SK-N-DZ (cell line): ENCODE results near the gene KIAA1614. TPM values are rescaled to one million over a fixed set of nuclear protein-coding genes. Genes with fewer than 3 reads are reported as not detected.
A peak's percentile ranks its signal among the peaks of the same experiment; 100 is the strongest.

Source experiments
- DNase-seq: peaks from one replicate; pipeline ENCODE4 v3.0.0-alpha.2; 2015; ENCODE audit warnings: low spot score
- polyA plus RNA-seq, 2 experiments: library from polyadenylated mRNA; depleted of rRNA; stranded (reverse); fragments of >200 nt; gene quantifications; 2 replicates each; pipeline ENCODE4 v1.2.3, GENCODE V29; 2014

KIAA1614 gene, protein sequence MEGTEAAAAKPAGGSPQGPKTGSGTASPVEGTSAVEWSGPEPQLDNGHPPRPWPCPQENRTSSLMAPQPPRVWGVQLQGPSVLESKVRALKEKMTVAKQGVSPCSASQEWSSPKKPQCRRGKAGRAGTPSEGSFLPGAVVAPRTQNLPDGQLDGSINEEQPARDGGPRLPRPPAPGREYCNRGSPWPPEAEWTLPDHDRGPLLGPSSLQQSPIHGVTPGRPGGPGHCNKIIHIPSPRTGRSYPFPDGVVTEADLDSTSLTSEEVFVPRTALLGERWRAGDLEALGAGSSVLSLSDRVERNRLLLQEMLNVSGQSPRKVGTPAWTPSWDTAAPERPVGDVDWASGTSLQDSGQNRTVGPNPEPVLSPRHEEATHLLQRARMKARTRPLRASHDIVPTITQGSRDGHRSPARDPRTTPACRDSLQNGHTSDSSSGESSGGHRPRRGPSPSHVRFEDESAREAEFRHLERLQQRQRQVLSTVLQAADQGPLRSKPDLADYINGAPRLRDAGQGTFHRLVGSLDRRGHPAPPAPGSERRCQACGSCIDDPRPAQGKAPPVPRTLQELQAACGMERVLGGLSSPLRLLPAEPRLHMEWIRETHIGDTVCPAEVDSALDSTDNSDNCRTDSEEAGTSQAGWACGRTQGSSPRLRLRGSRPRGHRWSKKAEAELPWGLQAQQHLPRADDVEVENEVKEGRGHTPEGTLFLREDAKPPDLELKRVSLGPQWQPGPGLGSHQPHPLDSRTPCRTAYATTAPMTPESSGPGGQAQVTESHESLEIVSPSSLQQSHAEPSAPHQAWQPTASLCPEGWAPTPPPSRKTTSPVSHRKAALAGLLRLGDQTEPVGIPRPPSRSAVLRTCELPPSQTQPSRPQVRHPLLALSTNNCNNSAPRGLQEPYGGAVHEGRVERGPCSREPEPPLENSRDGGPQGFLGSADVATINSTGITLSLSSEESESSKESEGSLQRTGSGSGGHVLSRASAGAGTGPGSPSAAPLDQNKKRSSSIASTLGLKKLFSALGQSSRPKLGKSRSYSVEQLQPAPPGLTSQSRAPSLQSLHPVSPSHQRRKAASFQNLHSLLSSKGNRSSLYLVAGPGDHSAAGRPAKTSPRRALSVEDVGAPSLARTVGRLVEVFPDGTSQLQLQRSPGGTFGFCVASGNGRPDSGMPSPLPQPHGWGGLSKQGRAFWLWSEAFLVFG
- 1.9 and 2.0 TPM in 2 replicates for polyA plus RNA-seq (2014; cell fraction: cytosol; rRNA removed)
- polyA plus RNA-seq (2014; cell fraction: nucleus; rRNA removed): 1.1 and 1.2 TPM in 2 replicates

DNA sequence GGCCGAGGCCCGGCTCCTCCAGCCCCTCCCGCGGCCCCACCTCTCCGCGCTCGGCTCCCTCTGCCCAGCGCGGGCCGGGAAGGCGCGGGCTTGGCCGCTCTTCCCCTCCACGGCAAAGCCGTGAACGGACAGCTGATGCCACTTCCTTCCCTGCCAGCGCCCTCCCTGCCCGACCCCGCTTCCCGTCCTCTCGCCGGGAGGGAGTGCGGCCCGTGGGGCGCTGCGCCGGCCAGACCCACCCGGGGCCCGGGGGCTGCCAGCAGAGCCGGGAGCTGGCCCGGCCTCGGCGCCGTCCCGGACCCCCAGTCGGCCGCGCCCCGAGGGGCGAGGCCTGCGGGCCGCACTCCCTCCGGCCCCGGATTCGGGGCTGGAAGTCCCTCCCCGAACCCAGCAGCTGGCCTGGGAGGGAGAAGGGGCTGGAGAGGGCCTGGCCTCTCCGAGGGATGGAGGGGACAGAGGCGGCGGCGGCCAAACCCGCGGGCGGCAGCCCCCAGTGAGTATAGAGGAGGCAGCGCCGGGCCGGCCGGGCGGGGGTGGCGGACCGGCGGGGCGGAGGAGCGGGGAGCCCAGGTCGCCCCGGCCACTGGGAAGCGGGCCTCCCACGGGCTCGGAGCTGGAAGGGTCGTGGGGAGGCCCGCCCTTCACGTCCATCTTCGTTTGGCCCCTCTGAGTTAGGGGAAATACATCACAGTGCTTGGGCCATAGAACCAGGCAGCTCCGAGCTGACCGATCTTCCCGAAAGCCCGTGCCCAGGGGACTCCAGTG, at the start of gene KIAA1614:
Gene KIAA1614 (plus strand): TSS at position 97 of the 765 bp plus-strand sequence. CDS start 347 bp downstream, at position 444.
- DNase-seq: no peak

DNA sequence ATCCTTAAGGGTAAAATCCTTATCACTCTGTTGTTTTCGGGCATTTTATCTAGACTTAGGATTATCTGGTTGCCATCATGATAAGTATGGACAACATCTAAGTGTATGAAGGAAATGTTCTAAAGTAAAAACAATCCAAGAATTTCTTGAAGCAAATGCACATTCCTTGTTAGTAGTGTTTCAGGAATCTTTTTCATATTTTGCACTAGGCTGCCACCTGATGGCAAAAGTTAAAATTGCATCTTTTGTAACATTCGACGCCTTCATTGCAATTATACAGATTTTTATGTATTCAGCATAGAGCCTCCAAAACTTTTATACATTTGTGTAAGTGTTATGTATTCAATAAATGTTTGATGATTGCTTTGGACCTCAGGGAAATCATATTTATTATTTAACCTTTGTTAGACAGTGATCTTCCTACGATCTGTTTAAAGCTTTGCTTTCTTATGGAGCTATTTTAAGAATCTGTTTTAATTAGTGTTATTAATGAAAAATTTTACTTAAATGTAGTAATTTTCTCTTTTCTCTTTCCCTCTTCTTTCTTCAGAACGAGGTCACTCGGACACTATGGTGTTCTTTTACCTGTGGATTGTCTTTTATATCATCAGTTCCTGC, 49.4 kb upstream of the KIAA1614 start:
- DNase-seq: peak; percentile 53

DNA sequence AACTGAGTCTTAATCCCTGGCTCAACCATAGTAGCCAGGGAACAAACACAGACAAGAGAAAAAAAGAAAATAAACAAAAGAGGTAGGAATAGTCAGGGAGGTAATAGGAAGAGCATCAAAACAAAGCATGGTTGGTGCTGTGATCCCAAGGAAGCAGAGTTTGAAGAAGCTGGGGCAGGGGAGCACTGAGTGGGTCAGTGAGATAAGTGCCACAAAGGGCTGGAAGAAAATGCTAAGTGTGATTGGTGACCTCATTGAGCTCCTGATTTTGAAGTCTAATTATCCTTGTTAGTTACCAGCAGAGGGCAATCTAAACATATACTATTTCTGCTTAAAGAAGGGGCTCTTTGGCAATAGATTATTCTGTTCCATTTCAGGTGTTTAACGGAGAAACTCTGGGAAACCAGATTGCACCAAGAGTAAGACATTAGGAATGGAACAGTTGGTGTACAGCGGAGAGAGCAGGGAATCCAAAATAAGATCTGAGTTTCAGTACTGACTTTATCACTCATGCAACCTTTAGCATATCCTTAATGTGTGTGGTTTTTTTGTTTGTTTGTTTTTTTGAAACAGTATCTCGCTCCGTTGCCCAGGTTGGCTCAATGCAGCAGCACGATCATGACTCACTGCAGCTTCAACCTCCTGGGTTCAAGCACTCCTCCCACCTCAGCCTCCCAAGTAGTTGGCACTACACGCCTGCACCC, 30.7 kb upstream of the KIAA1614 start:
- peak; percentile 31 for DNase-seq

DNA sequence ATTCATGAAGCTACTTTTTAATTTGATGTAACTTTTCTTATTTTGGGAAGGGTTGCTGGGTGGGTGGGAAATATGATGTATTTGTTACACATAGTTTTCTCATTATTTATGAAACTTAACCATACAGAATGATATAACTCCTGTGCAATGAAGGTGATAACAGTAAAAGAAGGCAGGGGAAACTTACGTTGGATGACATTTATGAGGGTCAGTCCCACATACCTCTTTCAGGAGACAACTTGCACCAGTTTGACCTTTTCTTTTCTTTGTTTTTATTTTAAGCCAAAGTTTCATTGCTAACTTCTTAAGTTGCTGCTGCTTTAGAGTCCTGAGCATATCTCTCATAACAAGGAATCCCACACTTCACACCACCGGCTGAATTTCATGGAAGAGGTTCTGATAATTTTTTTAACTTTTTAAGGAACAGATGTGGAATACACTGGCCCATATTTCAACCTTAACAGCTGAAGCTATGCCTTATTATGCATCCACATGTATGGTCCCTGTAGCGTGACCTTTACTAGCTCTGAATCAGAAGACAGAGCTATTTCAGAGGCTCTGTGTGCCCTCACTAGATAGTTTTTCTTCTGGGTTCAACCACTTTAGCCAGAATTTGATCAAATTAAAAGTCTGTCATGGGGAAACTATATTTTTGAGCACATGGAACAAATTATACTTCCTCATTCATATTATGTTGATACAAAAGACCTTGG, 28.0 kb upstream of the KIAA1614 start:
- no peak for DNase-seq

DNA sequence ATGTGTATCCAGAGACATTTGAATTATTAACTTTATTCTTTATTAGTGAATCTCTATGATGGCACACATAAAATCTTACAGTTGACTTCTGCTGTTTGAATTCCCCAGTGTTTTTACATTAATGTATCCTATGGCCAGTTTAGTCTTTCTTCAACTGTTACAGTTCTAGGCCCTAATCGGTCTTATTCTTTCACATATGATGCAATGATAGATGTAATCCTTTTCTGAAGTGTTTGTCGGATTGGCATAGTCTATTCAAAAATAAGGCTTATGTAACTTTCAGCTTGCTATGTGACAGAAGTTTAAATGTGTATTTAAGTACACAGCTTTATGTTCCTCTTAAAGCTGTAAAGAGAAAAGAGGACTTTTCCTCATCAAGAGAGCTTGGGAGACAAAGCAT, 26.4 kb upstream of the KIAA1614 start:
- no peak for DNase-seq

DNA sequence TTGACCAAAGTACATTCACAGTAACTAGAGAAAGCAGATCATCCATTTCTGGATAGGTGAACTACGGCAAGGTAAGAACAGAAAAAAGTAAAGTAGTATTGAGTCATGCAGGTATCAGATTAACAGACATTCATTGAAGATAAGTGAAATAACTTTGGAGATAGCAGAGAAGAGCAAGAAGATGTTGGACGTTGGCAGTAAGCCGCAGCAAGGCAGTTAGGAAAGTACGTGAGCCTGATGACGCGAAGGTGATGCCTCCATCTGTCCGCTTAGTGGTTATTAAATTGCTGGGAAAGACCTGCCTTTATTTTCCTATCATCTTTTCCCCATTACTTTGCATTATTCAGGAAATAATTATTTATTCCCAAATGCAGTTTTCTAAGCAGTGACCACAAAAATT, 24.9 kb upstream of the KIAA1614 start:
- no peak for DNase-seq

DNA sequence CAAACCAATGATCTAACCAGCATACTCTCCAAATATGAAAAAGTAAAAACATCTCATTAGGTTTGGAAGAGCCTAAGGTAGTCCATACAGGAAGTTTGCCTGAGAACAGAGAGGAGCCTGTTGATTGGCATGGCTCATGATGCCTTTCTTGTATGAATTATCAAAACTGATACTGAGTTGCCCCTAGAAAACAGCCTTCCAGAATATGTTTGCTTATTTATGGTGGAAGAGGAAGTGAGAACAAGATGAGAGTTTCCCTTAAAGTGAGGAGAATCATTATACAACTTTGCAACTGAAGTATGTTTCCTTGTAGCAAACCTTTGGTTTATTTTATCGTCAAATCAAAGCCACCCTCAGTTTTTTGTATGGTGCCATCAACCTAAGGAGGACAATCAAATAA, 23.8 kb upstream of the KIAA1614 start:
- no peak for DNase-seq

DNA sequence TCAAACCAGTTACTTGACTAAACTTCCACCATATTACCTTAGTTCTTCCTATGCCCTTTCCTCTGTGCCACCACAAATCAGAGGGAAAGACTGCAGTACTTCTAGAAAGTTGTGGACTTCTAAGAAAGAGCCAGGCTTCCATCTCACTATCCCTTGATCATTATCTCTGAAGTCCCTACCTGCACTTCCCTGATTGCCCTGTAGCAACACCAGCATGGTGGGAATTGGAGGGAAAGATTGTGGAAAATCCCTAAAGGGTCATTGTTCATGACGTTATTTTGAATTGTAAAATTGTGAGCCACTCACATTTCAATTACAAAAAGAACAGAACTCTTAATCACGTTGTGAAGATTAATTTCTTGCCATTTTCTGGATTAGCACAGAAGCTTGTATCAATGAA, 23.4 kb upstream of the KIAA1614 start:
- no peak for DNase-seq

DNA sequence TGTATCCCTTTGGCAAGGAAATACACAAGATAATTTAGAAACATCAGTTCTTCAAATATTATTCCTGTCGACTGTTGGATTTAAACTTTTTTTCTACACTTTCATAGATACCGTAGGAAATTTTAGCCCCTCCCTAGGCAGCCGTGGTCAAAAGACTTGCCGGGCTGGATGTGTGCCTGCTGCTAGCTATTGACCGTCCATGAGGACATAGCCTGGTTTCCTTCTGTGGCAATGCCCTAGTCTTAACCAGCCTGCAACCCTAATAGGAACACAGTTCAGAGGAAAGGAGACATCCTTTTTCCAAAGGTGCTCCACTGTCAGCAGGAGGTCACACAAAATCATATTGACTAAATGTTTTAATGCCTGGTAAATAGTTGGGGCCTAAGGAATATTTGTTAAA, 20.4 kb upstream of the KIAA1614 start:
- no peak for DNase-seq

DNA sequence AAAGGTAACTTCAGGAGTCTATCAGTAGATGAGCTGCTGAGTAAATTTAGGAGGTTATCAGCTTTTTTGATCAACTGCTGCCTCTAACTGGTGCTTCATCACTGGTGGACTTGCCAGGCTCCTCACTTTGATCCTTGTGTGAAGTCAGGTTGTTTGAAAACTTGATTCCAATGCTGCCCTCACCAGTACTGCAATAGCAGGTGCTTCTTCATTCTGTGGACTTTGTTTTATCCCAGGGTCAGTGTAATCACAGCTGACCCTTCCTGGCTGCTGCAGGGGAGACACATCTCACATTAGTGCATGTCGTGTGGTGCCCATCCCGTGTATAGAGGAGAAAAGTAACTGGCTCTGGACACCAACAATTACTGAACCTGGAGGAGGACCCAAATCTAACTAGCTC, 20.0 kb upstream of the KIAA1614 start:
- DNase-seq: no peak

DNA sequence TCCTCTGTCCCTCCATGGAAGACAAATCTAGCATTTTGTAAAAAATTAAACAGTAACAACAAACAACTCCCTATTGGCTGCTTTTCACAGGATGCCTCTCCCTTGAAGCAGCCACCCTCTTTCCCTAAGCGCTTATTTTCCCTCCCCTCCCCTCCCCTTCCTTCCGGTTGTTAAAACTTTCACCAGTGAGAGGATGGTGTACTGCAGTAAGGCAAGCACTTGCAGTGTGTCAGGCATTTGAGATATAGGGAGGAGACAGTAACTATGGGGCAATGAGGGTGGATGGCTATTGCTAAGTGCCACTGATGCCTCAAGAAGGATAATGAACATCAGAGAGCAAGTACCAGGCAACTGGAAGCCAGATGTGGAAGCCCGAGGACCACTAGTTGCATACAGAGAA, 19.1 kb upstream of the KIAA1614 start:
- no peak for DNase-seq

DNA sequence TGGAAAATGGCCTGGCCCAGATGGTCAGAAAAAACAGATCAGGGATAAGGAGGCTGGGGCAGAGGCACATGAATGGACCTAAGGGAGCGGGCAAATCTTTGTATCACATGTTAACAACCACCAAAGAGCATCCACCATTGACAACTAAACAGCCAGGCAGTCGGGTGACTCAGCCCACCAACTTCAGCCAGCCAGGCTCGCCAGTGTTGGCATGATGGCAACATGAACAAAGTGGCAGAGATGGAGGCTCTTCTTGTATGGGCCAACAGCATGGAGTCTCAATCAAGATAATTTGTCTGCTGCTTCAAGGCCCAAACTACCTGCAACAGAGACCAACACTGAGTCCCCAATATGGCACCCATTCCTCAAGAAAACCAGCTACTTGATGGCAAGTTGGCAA, 16.5 kb upstream of the KIAA1614 start:
- no peak for DNase-seq

DNA sequence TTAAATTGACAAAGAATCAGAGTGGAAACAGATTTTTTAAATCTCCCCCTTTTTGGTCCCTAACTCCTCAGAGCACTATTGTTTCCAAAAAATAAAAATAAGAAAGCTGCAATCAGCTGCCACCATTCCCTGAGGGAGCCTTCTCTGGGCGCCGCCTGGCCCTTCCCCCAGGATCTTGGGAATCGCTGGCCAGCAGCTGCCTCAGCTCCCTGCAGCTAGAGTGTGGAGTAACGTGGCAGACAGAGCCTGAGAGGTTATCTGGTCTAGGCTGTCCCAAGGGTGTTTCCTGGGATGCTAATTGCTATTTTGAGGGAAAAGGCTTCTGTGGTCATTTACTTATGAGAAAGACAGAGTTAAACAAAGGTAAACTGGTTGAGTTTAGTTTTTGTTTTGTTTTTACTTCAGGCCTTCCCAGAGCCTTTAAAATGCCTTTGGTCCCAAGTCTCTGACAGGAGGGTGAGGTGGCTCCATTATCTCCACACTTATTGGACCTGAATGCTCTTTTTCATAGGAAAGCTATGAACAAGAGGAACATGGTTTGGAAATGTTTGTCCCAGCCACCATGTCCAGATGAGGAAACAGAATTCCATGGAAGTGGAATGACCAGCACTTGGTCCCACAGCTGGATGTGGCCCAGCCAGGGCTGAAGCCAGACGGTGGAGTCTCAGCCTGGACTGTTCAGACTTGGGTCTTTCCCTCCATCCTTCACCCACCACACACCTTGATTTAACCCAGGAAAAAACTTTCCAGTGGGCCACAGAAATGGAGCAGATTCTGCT, 14.1 kb upstream of the KIAA1614 start:
- DNase-seq: no peak

DNA sequence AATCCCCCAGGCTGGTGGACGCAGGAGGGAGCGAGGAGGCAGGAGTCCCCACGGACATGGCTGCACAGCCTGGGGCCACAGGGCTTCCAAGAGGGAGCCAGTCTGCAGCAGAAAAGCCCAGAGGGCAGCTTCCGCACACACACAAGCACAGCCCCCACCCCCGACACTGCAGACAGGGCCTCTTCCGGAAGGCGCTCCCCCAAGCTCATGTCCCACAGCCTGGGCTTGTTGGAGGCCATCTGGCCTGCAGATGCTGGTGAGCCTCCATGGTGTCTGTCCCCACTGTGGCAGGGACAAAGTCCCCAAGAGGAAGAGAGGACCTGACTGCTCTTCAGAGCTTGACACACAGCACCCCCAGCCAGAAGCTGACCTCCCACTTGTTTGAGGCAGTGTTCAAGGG, 13.4 kb upstream of the KIAA1614 start:
- no peak for DNase-seq

DNA sequence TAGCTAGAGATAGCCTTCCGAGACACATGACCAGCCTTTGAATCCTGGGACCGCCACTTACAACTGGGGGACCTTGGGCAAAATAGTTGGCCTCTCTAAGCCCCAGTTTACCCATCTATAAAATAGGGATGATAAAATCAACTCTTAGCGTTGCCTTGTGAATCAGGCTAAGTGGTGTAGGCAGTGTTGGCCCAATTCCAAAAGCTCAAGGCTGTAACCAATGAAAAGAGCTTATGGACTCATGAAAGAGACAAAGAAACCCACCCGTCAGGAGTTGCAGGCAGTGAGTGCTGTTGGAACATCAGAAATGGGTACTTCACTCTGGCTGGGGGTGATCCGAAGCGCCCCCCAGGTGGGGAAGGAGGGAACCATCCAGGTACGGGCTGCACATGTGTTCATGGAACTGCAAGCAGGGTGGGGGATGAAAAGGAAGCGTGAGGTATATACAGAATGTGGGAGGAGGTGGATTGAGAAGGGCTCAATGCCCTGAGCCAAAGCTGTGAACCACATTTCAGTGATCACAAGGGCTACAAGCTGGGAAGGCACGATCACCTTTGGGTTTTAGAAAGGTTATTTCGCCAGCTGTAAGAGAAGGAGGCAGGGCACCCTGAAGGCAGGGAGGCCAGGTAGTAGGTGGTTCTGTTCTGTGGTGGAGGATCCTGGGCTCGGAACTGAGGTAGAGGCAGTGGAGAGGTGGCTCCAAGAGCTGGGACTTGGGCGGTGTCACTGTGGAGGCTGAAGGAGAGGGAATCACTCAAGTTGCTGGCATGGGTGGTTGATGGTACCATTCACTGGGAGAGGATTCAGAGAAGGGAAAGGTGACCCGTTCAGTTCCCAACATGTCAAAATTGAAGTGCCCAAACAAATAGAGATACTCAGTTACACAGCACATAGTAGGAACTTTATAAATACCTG, 11.4 kb upstream of the KIAA1614 start:
- DNase-seq: no peak

DNA sequence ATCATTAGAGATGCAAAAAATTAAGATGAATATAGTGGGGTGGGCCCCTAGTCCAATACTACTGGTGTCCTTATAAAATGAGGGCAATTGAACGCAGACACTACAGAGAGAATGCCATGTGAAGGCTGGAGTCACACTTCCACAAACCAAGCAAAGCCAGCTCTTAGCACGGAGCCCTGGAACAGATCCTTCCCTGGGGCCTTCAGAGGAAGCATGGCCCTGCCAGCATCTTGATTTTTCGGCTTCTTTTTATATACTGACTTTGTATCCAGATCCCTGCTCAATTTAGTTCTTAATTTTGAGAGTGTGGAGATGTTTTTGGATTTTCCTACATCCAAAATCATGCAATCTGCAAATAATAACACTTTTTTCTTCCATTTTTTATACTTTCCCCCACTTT, 10.2 kb upstream of the KIAA1614 start:
- DNase-seq: no peak

DNA sequence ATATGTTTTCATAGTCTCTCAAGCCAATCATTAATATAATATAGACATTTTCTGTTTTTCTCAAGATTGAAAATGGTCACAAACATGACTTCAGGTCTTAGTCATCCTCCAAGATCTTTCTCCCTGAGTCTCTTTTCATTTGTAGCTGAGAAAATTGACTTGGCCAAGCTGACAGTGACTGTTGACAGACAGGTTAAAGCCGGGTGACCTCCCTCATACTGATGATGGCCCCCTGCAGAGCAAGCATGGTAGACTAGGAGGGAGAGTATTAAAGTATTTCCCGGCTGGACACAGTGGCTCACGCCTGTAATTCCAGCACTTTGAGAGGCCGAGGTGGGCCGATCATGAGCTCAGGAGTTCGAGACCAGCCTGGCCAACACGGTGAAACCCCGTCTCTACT, 6.8 kb upstream of the KIAA1614 start:
- no peak for DNase-seq

DNA sequence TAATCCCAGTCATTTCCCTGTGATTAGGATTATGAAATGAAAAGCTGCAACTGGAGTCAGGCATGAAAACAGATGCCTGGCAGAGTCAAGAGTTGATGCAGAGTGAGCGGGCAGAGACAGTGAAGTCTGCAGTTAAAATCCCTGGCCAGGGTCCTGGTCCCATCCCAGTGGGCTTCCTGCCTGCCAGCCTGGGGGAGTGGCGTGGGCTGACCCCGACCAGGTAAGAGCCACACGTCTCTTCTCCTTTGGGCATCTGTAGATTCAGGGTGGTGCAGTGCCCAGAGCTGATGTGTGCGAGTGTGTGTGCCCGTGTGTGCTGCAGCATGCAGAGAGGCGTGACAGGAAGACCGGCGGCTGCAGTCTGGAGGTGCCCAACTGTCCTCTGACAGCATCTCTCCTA, 6.2 kb upstream of the KIAA1614 start:
- DNase-seq: no peak
